GM12892 (cell line): ENCODE measurements around the gene KCNK1.

ENCODE experiments used
- DNase-seq: peaks from one replicate; pipeline ENCODE4 v3.0.0; 2011; ENCODE audit not compliant: insufficient read length
- FAIRE-seq: peaks from 2 replicates; lab custom pipeline; 2011; peaks lifted over from hg19 to GRCh38; lab: Jason Lieb, UNC
- POLR2A ChIP-seq: IDR thresholded peaks from 2 replicates; pipeline ENCODE4 v1.6.1; 2011; ENCODE audit warnings: low read depth, low read length, control low read depth
- POLR2AphosphoS5 ChIP-seq: IDR thresholded peaks from 2 replicates; pipeline ENCODE4 v1.6.1; 2011; ENCODE audit warnings: low read depth, low read length, control low read depth
- TAF1 ChIP-seq: IDR thresholded peaks from 2 replicates; pipeline ENCODE4 v1.6.1; 2011; ENCODE audit warnings: low read depth, mild to moderate bottlenecking, control low read depth, low read length, borderline replicate concordance

Gene KCNK1

DNA sequence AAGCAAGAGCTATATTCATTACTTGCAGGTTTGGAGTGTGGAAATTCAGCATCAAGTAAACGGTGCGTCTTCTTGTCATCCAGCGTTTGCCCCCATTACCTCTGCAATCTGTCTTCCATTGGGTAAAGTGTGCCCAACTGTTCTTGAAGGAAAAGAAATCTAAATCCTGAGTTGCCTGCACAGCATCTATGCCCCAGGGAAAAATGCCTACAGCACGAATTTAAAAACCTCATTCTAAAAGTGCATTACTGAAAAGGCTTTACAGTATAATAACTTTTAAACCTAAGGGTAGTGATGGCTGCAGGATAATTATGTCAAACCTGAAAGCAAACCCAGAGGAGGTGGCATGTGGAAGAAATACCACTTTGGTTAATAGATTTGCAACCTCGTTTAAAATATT, 37.2 kb downstream of the KCNK1 start:
- TF ChIP-seq TAF1 (no peak), POLR2A (no peak), POLR2AphosphoS5 (no peak)
- FAIRE-seq (no peak), DNase-seq (no peak)

DNA sequence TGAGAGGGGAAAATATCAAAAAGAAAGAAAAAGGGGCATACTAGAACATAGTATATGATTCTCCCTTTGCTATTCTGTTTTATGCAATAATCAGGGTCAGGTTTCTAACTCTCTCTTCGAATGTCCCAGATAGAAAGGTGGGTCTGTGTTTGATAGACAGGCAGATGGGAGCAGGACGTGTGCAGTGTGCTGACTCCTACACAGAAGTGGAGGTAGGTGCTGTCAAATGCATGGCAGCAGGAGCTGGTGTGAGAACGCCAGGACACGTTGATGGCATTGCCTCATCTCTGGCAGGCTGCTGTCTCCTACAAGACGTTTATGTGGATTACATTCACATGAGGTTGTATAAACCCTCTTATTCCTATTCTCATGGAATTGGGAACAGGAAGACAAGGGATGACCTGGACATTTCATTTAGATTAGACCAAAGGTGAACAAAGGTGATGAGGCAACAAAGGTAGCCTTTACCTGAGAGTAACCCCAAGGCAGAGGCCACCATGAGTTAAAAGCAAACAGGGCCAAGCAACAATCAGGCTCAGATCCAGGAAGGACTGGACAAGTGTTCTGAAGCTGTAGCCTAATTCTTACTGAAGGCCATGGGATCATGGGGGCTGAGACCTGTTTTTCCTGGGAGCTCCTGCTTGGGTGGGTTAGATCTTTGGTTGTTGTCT, 37.8 kb downstream of the KCNK1 start:
- FAIRE-seq (no peak), DNase-seq (no peak)
- no peak for TF ChIP-seq POLR2AphosphoS5
- TF ChIP-seq TAF1 = no peak

DNA sequence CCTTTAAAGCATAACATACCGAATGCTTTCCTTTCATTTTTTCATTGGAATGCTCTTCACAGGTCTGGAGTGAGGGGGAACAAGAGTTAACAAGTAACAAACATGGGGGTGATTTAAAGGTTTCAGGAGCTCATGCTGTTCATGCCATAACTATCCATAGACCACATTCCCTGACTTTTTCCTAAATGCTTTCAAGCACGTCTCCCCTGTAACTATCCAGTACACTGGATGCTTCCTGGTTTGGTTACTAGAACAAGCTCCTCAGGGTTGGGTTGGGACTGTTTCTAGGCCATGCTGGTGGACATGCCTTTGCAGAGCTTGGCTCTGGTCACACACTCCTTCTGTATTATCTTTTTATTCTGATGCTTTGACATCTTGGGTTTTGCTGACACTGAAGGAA, 38.6 kb downstream of the KCNK1 start:
- no peak for DNase-seq
- FAIRE-seq = no peak
- TF ChIP-seq POLR2AphosphoS5 (no peak), TAF1 (no peak), POLR2A (no peak)

DNA sequence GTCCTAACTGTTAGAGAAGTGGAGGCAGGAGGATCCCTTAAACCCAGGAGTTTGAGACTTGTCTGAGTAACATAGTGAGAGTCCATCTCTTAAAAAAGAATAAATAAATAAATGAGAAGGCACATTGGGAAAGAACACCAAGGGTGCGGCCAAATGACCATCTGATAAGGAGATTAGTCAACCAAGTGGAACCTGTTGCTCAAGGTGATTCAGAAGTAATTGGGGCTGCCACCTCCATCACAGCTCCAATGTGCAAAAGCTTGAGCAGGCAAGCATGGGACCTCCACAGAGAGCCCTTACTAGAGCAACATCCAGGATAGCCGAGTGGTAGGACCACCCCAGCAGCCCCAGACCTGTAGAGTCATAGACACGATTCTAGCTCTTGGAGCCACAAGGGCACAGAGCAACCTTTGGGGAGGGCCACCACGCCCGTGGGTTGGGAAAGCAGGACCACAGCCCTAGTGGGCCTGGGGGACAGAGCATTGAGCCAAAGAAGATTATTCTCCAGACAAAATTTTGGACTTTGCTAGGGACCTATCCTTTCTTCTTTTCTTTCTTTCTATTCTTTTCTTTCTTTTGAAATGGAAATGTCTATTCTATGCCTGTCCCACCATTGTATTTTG, 40.9 kb downstream of the KCNK1 start:
- FAIRE-seq (no peak), DNase-seq (no peak)

DNA sequence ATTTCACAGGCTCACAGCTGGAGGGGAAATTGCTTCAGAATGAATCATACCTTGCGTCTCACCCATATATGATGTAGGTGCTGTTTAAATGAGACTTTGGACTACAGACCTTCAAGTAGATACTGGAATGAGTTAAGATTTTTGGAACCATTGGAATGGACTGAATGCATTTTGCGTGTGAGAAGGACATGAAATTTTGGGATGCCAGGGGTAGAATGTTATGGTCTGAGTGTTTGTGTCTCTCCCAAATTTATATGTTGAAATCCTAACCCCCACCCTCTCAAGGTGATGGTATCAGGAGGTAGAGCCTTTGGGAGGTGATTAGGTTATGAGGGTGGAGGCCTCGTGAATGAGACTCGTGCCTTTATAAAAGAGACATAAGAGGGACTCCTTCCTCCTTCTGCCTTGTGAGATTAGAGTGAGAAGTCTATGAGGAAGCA, 41.4 kb downstream of the KCNK1 start:
- no peak for FAIRE-seq
- no peak for DNase-seq
- no peak for TF ChIP-seq TAF1

More for the DNA sequence above, 40.9 kb downstream of the KCNK1 start:
- TF ChIP-seq TAF1 (no peak), POLR2AphosphoS5 (no peak), POLR2A (no peak)

DNA sequence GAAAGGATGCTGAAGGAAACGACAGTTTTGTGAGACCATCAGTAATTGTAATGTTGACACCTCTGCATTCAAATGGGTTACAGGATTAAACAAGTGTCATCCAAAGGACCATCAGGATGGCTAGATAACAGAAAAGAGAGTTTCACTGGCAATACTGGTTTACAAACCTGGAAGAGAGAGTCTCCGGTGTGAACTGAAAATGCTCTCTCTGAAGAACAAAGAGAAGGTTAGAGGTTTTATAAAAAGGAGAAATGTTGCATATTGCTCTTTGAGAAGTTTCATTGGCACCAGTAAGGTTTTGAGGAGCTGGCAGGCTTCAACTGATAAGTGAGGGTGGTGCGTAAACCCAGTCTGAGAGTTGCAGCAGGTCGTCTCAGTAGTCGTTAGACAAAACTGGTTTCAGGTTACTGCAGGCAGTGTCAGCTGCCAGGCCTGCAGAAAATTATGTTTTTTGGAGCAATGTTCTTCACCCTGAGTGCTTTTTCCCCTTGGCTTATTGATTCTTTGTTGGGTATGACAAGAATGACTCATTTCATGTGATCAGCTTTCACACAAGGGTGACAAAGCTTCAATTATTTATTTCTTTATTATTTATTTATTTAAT, 42.2 kb downstream of the KCNK1 start:
- TF ChIP-seq TAF1 = no peak
- TF ChIP-seq POLR2A = no peak
- no peak for TF ChIP-seq POLR2AphosphoS5
- no peak for DNase-seq
- no peak for FAIRE-seq

DNA sequence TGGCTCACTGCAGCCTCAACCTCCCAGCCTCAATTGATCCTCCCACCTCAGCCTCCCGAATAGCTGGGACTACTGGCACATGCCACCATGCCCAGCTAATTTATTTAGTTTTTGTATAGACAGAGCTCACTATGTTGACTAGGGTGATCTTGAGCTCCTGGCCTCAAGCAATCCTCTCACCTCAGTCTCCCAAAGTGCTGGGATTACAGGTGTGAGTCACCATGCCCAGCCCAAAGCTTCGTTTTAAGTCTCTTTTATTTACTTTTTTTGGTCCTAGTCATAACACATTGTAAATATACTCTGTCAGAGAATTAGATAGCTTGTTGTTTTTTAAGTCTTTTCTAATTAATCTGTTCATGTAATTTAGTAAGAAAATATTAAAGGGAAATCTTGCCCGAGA, 42.8 kb downstream of the KCNK1 start:
- FAIRE-seq = no peak
- DNase-seq = no peak

DNA sequence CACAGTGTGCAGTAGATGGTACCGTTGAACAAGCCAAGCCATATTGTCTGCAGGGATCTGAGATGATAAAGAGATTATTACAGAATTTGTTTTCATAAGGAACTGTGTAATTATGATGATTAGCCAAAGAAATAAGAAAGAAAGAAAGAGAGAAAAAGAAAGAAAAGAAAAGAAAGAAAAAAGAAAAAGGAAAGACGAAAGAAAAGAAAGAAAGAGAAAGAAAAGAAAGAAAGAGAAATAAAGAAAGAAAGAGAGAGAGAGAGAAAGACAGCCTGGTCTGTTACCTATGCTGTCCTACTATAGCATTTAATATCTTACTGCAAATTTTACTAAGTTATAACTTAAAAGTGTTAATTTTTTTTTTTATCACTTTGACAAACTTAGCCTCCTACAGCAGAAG, 43.6 kb downstream of the KCNK1 start:
- DNase-seq (no peak), FAIRE-seq (no peak)
- TF ChIP-seq POLR2AphosphoS5 = no peak
- TF ChIP-seq TAF1 = no peak
- no peak for TF ChIP-seq POLR2A

More for the DNA sequence above, 42.8 kb downstream of the KCNK1 start:
- no peak for TF ChIP-seq POLR2A
- no peak for TF ChIP-seq TAF1
- TF ChIP-seq POLR2AphosphoS5 = no peak

DNA sequence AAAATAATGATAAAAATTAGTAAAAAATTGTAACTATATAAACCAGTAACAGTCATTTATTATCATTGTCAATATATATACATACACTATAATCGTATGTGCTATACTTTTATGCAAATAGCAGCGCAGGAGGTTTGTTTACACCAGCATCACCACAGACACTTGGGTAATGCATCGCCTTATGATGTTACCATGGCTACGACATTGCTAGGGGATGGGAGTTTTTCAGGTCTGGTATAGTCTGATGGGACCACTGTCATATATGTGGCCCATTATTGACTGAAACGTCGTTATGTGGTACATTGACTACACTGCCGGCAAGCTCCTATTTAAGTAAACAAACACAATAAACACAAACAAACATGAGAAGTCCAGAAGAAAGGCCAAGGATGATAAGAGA, 45.6 kb downstream of the KCNK1 start:
- no peak for DNase-seq
- TF ChIP-seq POLR2A = no peak
- no peak for TF ChIP-seq POLR2AphosphoS5
- TF ChIP-seq TAF1 = no peak
- no peak for FAIRE-seq

DNA sequence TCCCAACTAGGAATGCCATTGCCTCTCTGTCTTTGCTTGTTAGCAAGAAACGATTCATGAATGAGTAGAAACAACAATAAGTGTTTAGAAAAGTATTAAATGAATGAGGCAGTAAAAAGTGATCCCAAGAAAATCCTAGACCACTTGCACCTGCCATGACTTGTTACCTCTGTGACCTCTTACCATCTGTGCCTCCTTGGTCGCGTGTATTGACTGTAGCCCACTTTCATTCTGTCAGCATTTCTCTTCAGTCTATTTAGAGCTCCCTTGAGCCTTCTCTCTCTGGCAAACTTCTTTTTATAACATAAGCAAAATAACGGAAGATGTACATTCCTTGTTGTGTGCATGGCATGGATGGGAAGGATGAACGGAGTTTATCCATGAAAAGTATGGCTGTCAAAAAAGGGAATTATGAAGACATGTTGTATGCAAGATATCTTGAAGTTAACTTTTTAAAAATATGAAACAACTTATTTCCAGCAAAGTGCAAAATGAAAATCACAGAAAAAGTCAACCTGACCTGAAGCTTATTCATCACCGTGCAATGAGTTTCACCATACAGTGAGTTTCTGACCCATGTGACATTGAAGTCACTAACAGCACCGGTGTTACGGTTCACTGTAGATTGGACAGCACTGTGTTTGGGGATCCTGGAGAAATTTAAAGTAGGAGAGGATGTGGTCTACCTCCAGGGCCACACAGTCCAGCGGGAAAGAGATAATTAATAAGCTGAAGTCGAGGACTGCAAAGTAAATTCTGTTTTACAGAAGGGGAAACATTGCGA, 47.7 kb downstream of the KCNK1 start:
- DNase-seq = no peak
- FAIRE-seq = no peak
- TF ChIP-seq POLR2AphosphoS5 = no peak
- no peak for TF ChIP-seq TAF1
- TF ChIP-seq POLR2A = no peak

DNA sequence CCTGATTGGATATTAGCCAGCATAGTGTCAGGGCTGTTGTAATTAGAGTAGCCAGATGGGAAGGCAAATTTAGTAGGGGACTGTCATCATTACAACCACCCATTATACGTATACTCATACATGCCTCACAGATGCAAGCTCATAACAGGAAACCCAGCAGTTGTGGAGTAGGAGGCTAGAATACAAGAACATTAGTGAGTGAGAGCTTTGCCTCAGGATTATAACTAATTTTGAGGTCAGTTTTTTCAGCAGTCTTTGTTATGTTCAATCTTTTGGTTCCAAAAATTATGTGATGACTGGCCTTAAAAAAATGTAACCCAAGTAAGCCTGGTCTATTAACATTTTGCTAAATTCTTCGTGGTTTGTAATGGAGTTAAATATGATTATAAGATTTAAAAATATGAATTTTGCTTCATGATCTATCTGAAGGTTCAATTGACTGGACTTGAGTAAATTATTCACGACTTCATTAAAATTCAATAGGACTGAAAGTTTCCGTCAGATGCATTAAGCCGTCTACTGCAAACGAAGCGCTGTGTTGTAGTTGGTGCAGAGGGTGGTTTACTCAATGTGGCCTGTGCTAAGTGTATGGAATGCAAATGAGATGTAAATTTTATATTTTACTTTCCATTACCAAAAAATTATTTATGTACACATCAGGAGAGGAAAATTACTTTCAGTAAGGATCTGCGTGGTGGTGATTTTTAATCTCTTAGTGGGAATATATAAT, 48.8 kb downstream of the KCNK1 start:
- FAIRE-seq = no peak
- TF ChIP-seq POLR2A (no peak), TAF1 (no peak), POLR2AphosphoS5 (no peak)

More for the DNA sequence above, 48.8 kb downstream of the KCNK1 start:
- DNase-seq = no peak
